ENCODE measurements around the gene MAP2K7.

- no peak for TF ChIP-seq EP300 (IDR thresholded peaks at IDR 0.05)
- peak in 1 of 4 experiments; percentile 6 for TF ChIP-seq CTCF (IDR thresholded peaks at IDR 0.05)
- no peak for TF ChIP-seq POLR2A (IDR thresholded peaks at IDR 0.05)
- TF ChIP-seq POLR2AphosphoS5 (IDR thresholded peaks at IDR 0.05), result no peak
Observed at GRCh38 chr19:7933828-7934725, 30.4 kb downstream of the MAP2K7 start.
